Stimulated activated naive B cell treated with anti-CD40 and anti-IgM and Interleukin-4, amounts not matched to agents 10 μg/mL and 1 μg/mL and 100 μg/mL, for 72 hours (primary cell): ENCODE results near the gene MESP2.

ENCODE experiments used
- ATAC-seq, 2 donors: fragments of 150-1000 bp; cut with Tn5 transposase; replicated peaks; 2 replicates each; pipeline ENCODE4 v1.10.0; 2021; ENCODE audit warnings: moderate library complexity in 1 of 2
- DNase-seq: peaks from one replicate; pipeline ENCODE4 v3.0.0; 2021
- H3K27ac Mint-ChIP-seq: one replicate; pipeline ENCODE4 v1.8.0; 2022; ENCODE audit warnings: mild to moderate bottlenecking, mixed read lengths
- H3K27me3 Mint-ChIP-seq, 2 donors: one replicate each; pipeline ENCODE4 v1.8.0; 2022; ENCODE audit warnings: mixed read lengths in 2 of 2
- H3K36me3 Mint-ChIP-seq, 2 donors: one replicate each; pipeline ENCODE4 v1.8.0; 2022; ENCODE audit warnings: mixed read lengths in 2 of 2, mild to moderate bottlenecking in 1 of 2
- H3K4me1 Mint-ChIP-seq, 2 donors: one replicate each; pipeline ENCODE4 v1.8.0; 2022; ENCODE audit warnings: mixed read lengths in 2 of 2, mild to moderate bottlenecking in 1 of 2
- H3K4me3 Mint-ChIP-seq, 2 donors: one replicate each; pipeline ENCODE4 v1.8.0; 2022; ENCODE audit warnings: mild to moderate bottlenecking in 2 of 2, mixed read lengths in 2 of 2, moderate library complexity in 1 of 2
- H3K9me3 Mint-ChIP-seq, 2 donors: one replicate each; pipeline ENCODE4 v1.8.0; 2022; ENCODE audit warnings: mixed read lengths in 2 of 2, mild to moderate bottlenecking in 1 of 2

The MESP2 gene

GRCh38 chr15:89806559-89807550, 30.7 kb downstream of the MESP2 start:
- H3K9me3 Mint-ChIP-seq: peaks cover 0 to 3% of the 10 kb centered on the region in 2 donors
- ATAC-seq (no peak), DNase-seq (no peak)
- H3K27ac Mint-ChIP-seq: no peak overlapping the region
- peaks cover 0 to 1% of the 10 kb centered on the region in 2 donors for H3K4me1 Mint-ChIP-seq
- H3K36me3 Mint-ChIP-seq: peaks cover 0 to 1% of the 10 kb centered on the region in 2 donors
- no peak overlapping the region for H3K4me3 Mint-ChIP-seq
- peaks cover 19 to 20% of the 10 kb centered on the region in 2 donors for H3K27me3 Mint-ChIP-seq

- Mint-ChIP-seq H3K36me3 (peaks cover 0 to 1% of the 10 kb centered on the region in 2 donors), H3K27me3 (peaks cover 13 to 18% of the 10 kb centered on the region in 2 donors), H3K27ac (no peak overlapping the region), H3K4me3 (no peak overlapping the region), H3K9me3 (peaks cover 0 to 3% of the 10 kb centered on the region in 2 donors), H3K4me1 (peaks cover 1 to 9% of the 10 kb centered on the region in 2 donors)
- DNase-seq: no peak
- ATAC-seq: no peak
Measured at GRCh38 chr15:89807689-89808088, 31.6 kb downstream of the MESP2 start.

GRCh38 chr15:89808160-89808870, 32.2 kb downstream of the MESP2 start:
- DNase-seq: no peak
- no peak overlapping the region for H3K27ac Mint-ChIP-seq
- peaks cover 0 to 1% of the 10 kb centered on the region in 2 donors for H3K36me3 Mint-ChIP-seq
- H3K4me3 Mint-ChIP-seq: no peak overlapping the region
- ATAC-seq: no peak
- peaks cover 2 to 9% of the 10 kb centered on the region in 2 donors for H3K4me1 Mint-ChIP-seq
- peaks cover 0 to 3% of the 10 kb centered on the region in 2 donors for H3K9me3 Mint-ChIP-seq
- H3K27me3 Mint-ChIP-seq: peaks cover 14 to 21% of the 10 kb centered on the region in 2 donors

- no peak for ATAC-seq
- peaks cover 6 to 18% of the 10 kb centered on the region in 2 donors for H3K4me1 Mint-ChIP-seq
- H3K36me3 Mint-ChIP-seq: peaks cover 0 to 1% of the 10 kb centered on the region in 2 donors
- H3K9me3 Mint-ChIP-seq: peaks cover 0 to 3% of the 10 kb centered on the region in 2 donors
- H3K4me3 Mint-ChIP-seq: no peak overlapping the region
- H3K27ac Mint-ChIP-seq: no peak overlapping the region
- DNase-seq: no peak
- H3K27me3 Mint-ChIP-seq: peaks cover 20 to 30% of the 10 kb centered on the region in 2 donors
Measured at GRCh38 chr15:89809093-89809786, 33.1 kb downstream of the MESP2 start.

- Mint-ChIP-seq H3K4me3 (no peak overlapping the region), H3K27ac (no peak overlapping the region), H3K36me3 (peaks cover 0 to 1% of the 10 kb centered on the region in 2 donors), H3K9me3 (peaks cover 0 to 3% of the 10 kb centered on the region in 2 donors), H3K4me1 (peaks cover 6 to 18% of the 10 kb centered on the region in 2 donors), H3K27me3 (peaks cover 20 to 30% of the 10 kb centered on the region in 2 donors)
- no peak for DNase-seq
- no peak for ATAC-seq
Measured at GRCh38 chr15:89809787-89810148, 33.6 kb downstream of the MESP2 start.

- H3K4me1 Mint-ChIP-seq: peaks cover 8 to 26% of the 10 kb centered on the region in 2 donors
- H3K27ac Mint-ChIP-seq: no peak overlapping the region
- no peak overlapping the region for H3K4me3 Mint-ChIP-seq
- ATAC-seq (no peak), DNase-seq (no peak)
- H3K36me3 Mint-ChIP-seq: peaks cover 1 to 7% of the 10 kb centered on the region in 2 donors
- peaks cover 0 to 3% of the 10 kb centered on the region in 2 donors for H3K9me3 Mint-ChIP-seq
- H3K27me3 Mint-ChIP-seq: peaks cover 31 to 41% of the 10 kb centered on the region in 2 donors
Measured at GRCh38 chr15:89810837-89811236, 34.7 kb downstream of the MESP2 start.

GRCh38 chr15:89812011-89812846, 36.1 kb downstream of the MESP2 start:
- H3K4me3 Mint-ChIP-seq: no peak overlapping the region

GRCh38 chr15:89812847-89813320, 36.8 kb downstream of the MESP2 start:
- Mint-ChIP-seq H3K27ac (no peak overlapping the region), H3K4me3 (no peak overlapping the region), H3K27me3 (peaks cover 41 to 51% of the 10 kb centered on the region in 2 donors)

More at GRCh38 chr15:89812011-89812846, 36.1 kb downstream of the MESP2 start:
- peaks cover 8 to 26% of the 10 kb centered on the region in 2 donors for H3K4me1 Mint-ChIP-seq
- ATAC-seq (peak; percentile 40 to 52), DNase-seq (no peak)
- H3K36me3 Mint-ChIP-seq: peaks cover 1 to 12% of the 10 kb centered on the region in 2 donors
- peaks cover 40 to 51% of the 10 kb centered on the region in 2 donors for H3K27me3 Mint-ChIP-seq
- peaks cover 3% of the 10 kb centered on the region in 2 donors for H3K9me3 Mint-ChIP-seq
- H3K27ac Mint-ChIP-seq: no peak overlapping the region

GRCh38 chr15:89813381-89814111, 37.4 kb downstream of the MESP2 start:
- Mint-ChIP-seq H3K27me3 (peaks cover 44 to 51% of the 10 kb centered on the region in 2 donors), H3K4me3 (peak overlapping the region; percentile 57 to 69), H3K27ac (no peak overlapping the region), H3K4me1 (peaks cover 8 to 26% of the 10 kb centered on the region in 2 donors), H3K9me3 (peaks cover 3% of the 10 kb centered on the region in 2 donors), H3K36me3 (peaks cover 1 to 12% of the 10 kb centered on the region in 2 donors)
- DNase-seq (no peak), ATAC-seq (no peak)

More at GRCh38 chr15:89812847-89813320, 36.8 kb downstream of the MESP2 start:
- DNase-seq (no peak), ATAC-seq (no peak)
- Mint-ChIP-seq H3K9me3 (peaks cover 3% of the 10 kb centered on the region in 2 donors), H3K36me3 (peaks cover 1 to 12% of the 10 kb centered on the region in 2 donors), H3K4me1 (peaks cover 8 to 26% of the 10 kb centered on the region in 2 donors)

- H3K27ac Mint-ChIP-seq: no peak overlapping the region
- ATAC-seq (peak; percentile 71 to 72), DNase-seq (no peak)
- H3K9me3 Mint-ChIP-seq: peaks cover 3% of the 10 kb centered on the region in 2 donors
- peaks cover 1 to 12% of the 10 kb centered on the region in 2 donors for H3K36me3 Mint-ChIP-seq
- H3K4me1 Mint-ChIP-seq: peaks cover 8 to 26% of the 10 kb centered on the region in 2 donors
- peaks cover 44 to 51% of the 10 kb centered on the region in 2 donors for H3K27me3 Mint-ChIP-seq
- H3K4me3 Mint-ChIP-seq: peak overlapping the region; percentile 57 to 69
Measured at GRCh38 chr15:89814112-89814742, 38.1 kb downstream of the MESP2 start.

GRCh38 chr15:89815769-89816168, 39.6 kb downstream of the MESP2 start:
- peaks cover 0 to 3% of the 10 kb centered on the region in 2 donors for H3K9me3 Mint-ChIP-seq
- peaks cover under 1 to 12% of the 10 kb centered on the region in 2 donors for H3K36me3 Mint-ChIP-seq
- no peak overlapping the region for H3K27ac Mint-ChIP-seq
- DNase-seq: no peak
- peaks cover 41 to 54% of the 10 kb centered on the region in 2 donors for H3K27me3 Mint-ChIP-seq
- no peak for ATAC-seq
- H3K4me3 Mint-ChIP-seq: peak overlapping the region; percentile 80
- peaks cover 8 to 26% of the 10 kb centered on the region in 2 donors for H3K4me1 Mint-ChIP-seq

- Mint-ChIP-seq H3K4me1 (peaks cover 15 to 16% of the 10 kb centered on the region in 2 donors), H3K36me3 (peaks cover 0 to 12% of the 10 kb centered on the region in 2 donors), H3K27ac (no peak overlapping the region), H3K27me3 (peaks cover 45 to 56% of the 10 kb centered on the region in 2 donors), H3K4me3 (no peak overlapping the region), H3K9me3 (peaks cover 0 to 3% of the 10 kb centered on the region in 2 donors)
- DNase-seq (no peak), ATAC-seq (no peak)
Measured at GRCh38 chr15:89817701-89818280, 41.7 kb downstream of the MESP2 start.
